Thymus (tissue), 11 donors: ENCODE measurements around the gene OXCT1. TPM values are rescaled to one million over a fixed set of nuclear protein-coding genes. Genes with fewer than 3 reads are reported as not detected.
"Not testable (repeated sequence)": the region's sequence is repeated elsewhere in the genome, so short reads cannot be mapped to it uniquely, and the experiment has no call there.

ENCODE experiments used
- DNase-seq, 9 donors: peaks; one replicate each; pipeline ENCODE4 v3.0.0-alpha.2; 2013; ENCODE audit warnings: low spot score in 9 of 9, low read depth in 6 of 9, missing footprints in 1 of 9
- H3K27ac ChIP-seq, 2 donors: one replicate each; pipeline ENCODE4 v1.5.1; 2013; ENCODE audit warnings: control low read depth in 1 of 2, low read depth in 1 of 2, low read length in 1 of 2, mild to moderate bottlenecking in 1 of 2, moderate library complexity in 1 of 2
- H3K27me3 ChIP-seq, 2 donors: one replicate each; pipeline ENCODE4 v1.5.1; 2013; ENCODE audit warnings: low read length in 1 of 2; ENCODE audit not compliant: control insufficient read depth in 2 of 2, insufficient read depth in 1 of 2
- H3K36me3 ChIP-seq, 2 donors: one replicate each; pipeline ENCODE4 v1.5.1; 2013; ENCODE audit warnings: low read length in 1 of 2, mild to moderate bottlenecking in 1 of 2, moderate library complexity in 1 of 2; ENCODE audit not compliant: control insufficient read depth in 2 of 2, insufficient read depth in 2 of 2
- H3K4me1 ChIP-seq, 2 donors: one replicate each; pipeline ENCODE4 v1.5.1; 2013; ENCODE audit warnings: low read length in 2 of 2; ENCODE audit not compliant: control insufficient read depth in 2 of 2, insufficient read depth in 2 of 2
- H3K4me3 ChIP-seq, 2 donors: one replicate each; pipeline ENCODE4 v1.5.1; 2013; ENCODE audit warnings: low read length in 2 of 2, control low read depth in 1 of 2, mild to moderate bottlenecking in 1 of 2
- H3K9me3 ChIP-seq, 2 donors: one replicate each; pipeline ENCODE4 v1.5.1; 2013; ENCODE audit warnings: low read length in 1 of 2, mild to moderate bottlenecking in 1 of 2; ENCODE audit not compliant: control insufficient read depth in 2 of 2, insufficient read depth in 1 of 2
- WGBS: extraction: QIAGEN DNeasy Blood & Tissue Kit; methylation state at CpG from one replicate; pipeline ENCODE4 v1.1.7; 2013; 5-methylcytosine and 5-hydroxymethylcytosine counted together
- polyA plus RNA-seq: library from polyadenylated mRNA; stranded (reverse); fragments of 200-250 nt; gene quantifications from one replicate; pipeline ENCODE4 v1.2.3, GENCODE V29; 2013
- total RNA-seq: library from RNA; stranded (reverse); fragments of 120-200 nt; gene quantifications from one replicate; pipeline ENCODE4 v1.2.4, GENCODE V29; 2013
- donor health status: healthy.

Gene OXCT1
- total and polyA plus RNA-seq, 2 donors = 44.1 to 56.0 TPM

DNA sequence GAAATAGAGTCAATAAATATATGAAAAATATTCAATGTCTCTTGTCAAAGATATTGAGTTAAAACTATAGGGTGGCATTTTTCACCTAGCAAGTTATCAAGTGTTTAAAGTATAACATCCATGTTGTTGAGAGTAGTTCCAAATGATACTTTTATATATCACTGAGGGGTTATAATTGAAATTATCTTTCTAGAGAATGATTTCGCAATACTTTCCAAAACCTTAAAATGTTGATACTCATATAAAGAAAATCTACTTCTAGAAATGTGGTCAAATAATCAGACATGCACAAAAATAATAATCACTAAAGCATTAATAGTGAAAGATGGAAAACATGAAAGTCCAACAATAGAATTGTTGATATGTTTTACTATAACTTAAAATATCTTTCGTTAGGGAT is 50.1 kb downstream of the OXCT1 start:
- Histone ChIP-seq H3K4me3 (no peak overlapping the region), H3K4me1 (no peaks in the 10 kb centered on the region), H3K36me3 (peaks cover 0 to 2% of the 10 kb centered on the region in 2 donors), H3K27ac (no peak overlapping the region), H3K27me3 (no peaks in the 10 kb centered on the region), H3K9me3 (no peaks in the 10 kb centered on the region)
- no peak for DNase-seq
- WGBS = 97% methylated on average over 2 of the region's 2 CpGs

DNA sequence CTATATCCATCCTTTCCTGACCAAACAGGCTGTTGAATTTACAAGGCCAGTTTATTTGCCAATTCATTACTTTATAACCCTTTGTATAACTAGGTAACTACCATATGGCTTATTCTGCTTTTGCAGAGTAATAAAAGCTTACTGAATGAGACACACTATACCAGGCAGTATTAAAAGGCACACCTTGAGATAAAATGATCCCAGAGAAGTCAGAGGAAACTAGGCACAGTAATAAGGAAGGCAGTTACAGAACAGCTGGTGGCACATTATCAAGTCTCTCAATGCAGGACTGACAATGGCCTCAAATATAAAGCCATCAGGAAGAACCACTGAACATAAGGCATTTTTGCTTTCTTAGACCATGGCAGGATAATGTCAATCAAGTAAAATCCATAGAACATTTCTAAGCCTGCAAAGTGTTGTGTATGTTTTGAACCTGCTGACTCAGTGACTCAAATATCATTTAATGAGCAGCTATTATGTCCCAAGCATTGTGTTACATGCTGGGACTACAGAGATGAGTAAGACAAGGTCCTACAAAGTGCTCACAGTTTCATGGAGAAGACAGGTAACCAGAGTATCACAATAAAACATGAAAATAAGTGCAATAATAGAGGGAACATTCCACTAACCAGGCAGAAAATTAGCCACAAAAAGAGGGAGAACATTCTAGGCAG is 52.5 kb downstream of the OXCT1 start:
- Histone ChIP-seq H3K27ac (no peak overlapping the region), H3K4me1 (no peaks in the 10 kb centered on the region), H3K4me3 (no peak overlapping the region), H3K27me3 (no peaks in the 10 kb centered on the region), H3K9me3 (no peaks in the 10 kb centered on the region), H3K36me3 (peaks cover 0 to 2% of the 10 kb centered on the region in 2 donors)
- no peak for DNase-seq

DNA sequence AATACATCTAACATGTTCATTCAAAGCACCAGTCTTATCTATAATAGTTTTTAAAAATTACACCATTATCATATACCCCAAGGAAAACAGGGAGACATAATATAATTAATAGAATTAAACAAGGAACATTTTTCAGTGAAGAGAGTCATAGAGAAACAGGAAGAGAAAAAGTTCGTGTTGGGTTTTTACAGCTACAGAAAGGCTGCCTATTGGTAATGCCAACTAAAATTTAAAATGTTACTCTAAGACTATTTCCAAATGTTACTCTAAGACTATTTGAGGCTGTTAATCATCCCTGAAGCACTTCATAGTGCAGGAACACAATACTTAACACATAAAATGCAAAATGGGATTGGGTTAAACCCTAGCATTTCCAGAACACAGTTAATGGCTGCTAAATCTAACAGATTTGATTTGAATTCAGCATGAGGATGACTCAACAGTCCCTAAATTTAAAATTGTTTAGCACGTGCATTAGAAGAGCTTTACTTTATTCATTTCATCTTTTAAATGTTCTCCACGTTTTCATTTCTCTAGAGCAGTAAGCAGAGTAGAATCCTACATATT is 54.5 kb downstream of the OXCT1 start:
- WGBS = 92% methylated on average over 3 of the region's 3 CpGs
- Histone ChIP-seq H3K36me3 (no peaks in the 10 kb centered on the region), H3K9me3 (no peaks in the 10 kb centered on the region), H3K4me1 (no peaks in the 10 kb centered on the region), H3K27ac (no peak overlapping the region), H3K27me3 (no peaks in the 10 kb centered on the region), H3K4me3 (no peak overlapping the region)
- no peak for DNase-seq

DNA sequence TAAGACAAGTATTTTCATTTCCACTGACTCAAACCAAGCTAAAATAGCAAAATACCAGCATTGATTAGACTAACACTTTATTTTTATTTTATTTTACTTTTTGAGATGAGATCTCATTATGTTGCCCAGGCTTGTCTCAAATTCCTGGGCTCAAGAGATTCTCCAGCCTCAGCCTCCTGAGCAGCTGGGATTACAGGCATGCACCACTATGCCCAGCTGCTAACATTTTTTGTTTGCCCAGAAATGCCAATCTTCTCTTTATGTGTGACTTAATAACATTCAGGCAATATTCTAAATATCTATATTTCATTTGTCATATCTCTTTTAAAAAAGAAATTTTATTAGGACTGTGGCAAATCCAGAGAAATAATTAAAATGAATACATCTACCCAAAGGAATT is 55.0 kb downstream of the OXCT1 start:
- Histone ChIP-seq H3K36me3 (no peaks in the 10 kb centered on the region), H3K4me3 (no peak overlapping the region), H3K4me1 (no peaks in the 10 kb centered on the region), H3K27me3 (no peaks in the 10 kb centered on the region), H3K9me3 (no peaks in the 10 kb centered on the region), H3K27ac (no peak overlapping the region)
- no peak for DNase-seq

DNA sequence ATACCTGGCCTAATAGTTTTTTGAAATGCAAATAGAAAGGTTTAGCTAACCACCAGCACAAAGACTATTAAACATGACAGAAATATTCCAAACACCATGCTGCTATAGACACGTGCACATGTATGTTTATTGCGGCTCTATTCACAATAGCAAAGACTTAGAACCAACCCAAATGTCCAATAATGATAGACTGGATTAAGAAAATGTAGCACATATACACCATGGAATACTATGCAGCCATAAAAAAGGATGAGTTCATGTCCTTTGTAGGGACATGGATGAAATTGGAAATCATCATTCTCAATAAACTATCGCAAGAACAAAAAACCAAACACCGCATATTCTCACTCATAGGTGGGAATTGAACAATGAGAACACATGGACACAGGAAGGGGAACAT is 55.9 kb downstream of the OXCT1 start:
- not testable (repeated sequence) for H3K4me3 ChIP-seq, H3K4me1 ChIP-seq, H3K9me3 ChIP-seq, H3K27me3 ChIP-seq, DNase-seq, H3K27ac ChIP-seq, H3K36me3 ChIP-seq
- over 99% methylated on average over 2 of the region's 4 CpGs for WGBS

DNA sequence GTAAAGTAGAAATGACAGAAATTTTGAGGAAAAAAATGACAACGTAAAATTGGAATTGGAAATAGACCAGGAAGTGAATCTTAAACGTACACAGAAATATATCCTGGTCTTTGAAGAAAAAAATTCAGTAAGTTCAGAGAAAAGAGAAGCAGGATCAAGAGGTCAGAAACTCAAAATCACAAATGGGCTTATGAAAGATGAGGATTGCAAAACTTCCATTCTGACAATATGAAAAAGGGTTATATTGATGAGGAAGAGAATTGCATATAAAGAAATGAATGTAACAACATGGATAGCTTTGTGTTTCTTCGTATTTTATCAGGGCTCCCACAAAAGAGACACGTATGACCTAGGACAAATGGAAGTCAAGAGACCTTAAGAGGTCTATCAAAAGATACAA is 58.1 kb downstream of the OXCT1 start:
- WGBS = 96% methylated on average over 4 of the region's 4 CpGs
- Histone ChIP-seq H3K4me1 (no peaks in the 10 kb centered on the region), H3K9me3 (no peaks in the 10 kb centered on the region), H3K27me3 (no peaks in the 10 kb centered on the region), H3K27ac (no peak overlapping the region), H3K36me3 (peaks cover 4% of the 10 kb centered on the region in 2 donors), H3K4me3 (no peak overlapping the region)
- DNase-seq = no peak

DNA sequence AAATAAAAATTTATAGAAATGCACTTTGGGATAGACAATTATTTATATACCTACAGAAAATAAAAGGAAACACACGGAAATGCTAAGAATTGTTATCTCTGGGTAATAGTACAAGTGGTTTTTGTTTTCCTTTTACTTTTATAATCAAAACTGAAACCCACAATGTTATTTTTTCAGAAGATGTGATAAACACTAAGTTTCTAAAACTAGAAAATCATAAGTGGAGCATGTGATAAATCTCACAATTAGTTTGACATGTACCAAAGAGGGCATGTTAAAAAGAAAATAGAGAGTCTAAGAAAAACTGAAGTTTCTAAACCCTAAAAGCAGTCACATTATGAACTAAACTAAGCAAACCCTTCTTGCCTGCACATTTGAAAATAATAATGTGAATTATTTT is 61.1 kb downstream of the OXCT1 start:
- DNase-seq = no peak
- Histone ChIP-seq H3K4me1 (no peaks in the 10 kb centered on the region), H3K9me3 (no peaks in the 10 kb centered on the region), H3K27ac (no peak overlapping the region), H3K36me3 (peaks cover 13 to 24% of the 10 kb centered on the region in 2 donors), H3K4me3 (no peak overlapping the region), H3K27me3 (no peaks in the 10 kb centered on the region)
- 92% methylated on average over 1 of the region's 1 CpG for WGBS

DNA sequence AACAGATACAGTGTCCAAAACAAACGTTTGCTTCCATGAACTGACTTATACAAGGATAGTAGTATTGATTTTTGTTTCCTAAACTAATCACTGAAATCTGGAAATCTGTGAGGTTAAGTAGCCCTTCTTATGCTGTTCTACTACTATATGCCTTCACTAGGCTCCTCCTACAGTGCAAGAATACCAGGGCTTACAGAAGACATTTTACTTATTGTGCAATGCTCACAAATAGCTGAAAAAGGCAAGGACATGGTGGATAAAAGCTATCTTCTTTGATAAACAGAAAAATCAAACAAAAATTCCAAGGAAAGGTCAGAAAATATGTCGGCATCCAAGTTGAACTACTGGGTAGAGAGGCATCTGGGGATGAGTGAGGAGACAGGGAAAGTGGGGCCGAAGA is 61.9 kb downstream of the OXCT1 start:
- H3K27me3 ChIP-seq = no peaks in the 10 kb centered on the region

DNA sequence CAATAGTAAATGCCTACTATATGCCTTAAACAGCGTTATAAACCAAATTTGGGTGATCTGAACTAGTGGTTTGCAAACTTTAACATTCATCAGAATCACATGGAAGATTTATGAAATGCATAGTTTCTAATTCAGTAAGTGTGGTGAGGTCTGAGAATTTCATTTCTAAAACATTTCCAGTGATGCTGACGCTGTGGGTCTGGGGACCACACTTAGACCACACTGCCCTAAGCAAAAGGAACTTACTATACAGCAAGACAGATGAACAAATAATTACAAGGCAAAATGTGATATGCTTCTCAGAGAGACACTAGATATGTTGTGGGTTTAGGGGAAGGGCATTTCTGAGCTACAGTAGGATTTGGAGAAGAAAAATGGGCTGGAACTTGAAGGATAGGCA is 72.6 kb downstream of the OXCT1 start:
- no peaks in the 10 kb centered on the region for H3K27me3 ChIP-seq
- no peak overlapping the region for H3K27ac ChIP-seq
- no peaks in the 10 kb centered on the region for H3K4me1 ChIP-seq
- H3K9me3 ChIP-seq = no peaks in the 10 kb centered on the region
- WGBS = 99% methylated on average over 2 of the region's 2 CpGs
- no peak for DNase-seq
- H3K36me3 ChIP-seq = peaks cover 19 to 60% of the 10 kb centered on the region in 2 donors
- no peak overlapping the region for H3K4me3 ChIP-seq

More for the DNA sequence above, 61.9 kb downstream of the OXCT1 start:
- H3K4me3 ChIP-seq = no peak overlapping the region
- 97% methylated on average over 3 of the region's 3 CpGs for WGBS
- no peak for DNase-seq
- H3K4me1 ChIP-seq = no peaks in the 10 kb centered on the region
- H3K27ac ChIP-seq = no peak overlapping the region
- no peaks in the 10 kb centered on the region for H3K9me3 ChIP-seq
- H3K36me3 ChIP-seq = peaks cover 13 to 29% of the 10 kb centered on the region in 2 donors
